Breast epithelium (tissue), 3 donors: ENCODE data around the gene NRG3.
"Not testable (repeated sequence)": the region's sequence is repeated elsewhere in the genome, so short reads cannot be mapped to it uniquely, and the experiment has no call there.

ENCODE experiments used
- CTCF ChIP-seq, 3 donors: fragments of 450-650 bp; IDR thresholded peaks; one replicate each; pipeline ENCODE4 v1.5.1; 2016 to 2017; ENCODE audit warnings: antibody characterized with exemption in 3 of 3, mild to moderate bottlenecking in 3 of 3, moderate library complexity in 3 of 3
- POLR2A ChIP-seq: fragments of 450-650 bp; IDR thresholded peaks from one replicate; pipeline ENCODE4 v1.6.1; 2016; ENCODE audit warnings: antibody characterized with exemption, mild to moderate bottlenecking, moderate library complexity
- POLR2AphosphoS5 ChIP-seq, 3 donors: sonication (generic); formaldehyde crosslinking; IDR thresholded peaks; one replicate each; pipeline ENCODE4 v1.6.1; 2017; ENCODE audit warnings: antibody characterized with exemption in 3 of 3

DNA sequence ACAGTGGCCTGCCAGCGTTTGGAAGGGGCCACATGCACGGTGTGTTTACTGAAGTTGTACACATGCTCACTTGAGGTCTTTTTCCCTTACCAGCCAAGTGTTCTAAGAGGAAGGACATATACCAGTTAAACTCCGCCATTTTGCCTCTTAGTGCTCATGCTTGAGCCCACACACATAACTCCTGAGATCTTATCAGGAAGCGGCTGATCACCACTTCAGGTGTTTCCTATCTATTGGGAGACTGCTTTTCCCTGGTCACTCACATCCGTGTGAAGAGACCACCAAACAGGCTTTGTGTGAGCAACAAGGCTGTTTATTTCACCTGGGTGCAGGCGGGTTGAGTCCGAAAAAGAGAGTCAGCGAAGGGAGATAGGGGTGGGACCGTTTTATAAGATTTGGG, 802.9 kb downstream of the NRG3 start:
- TF ChIP-seq CTCF (IDR thresholded peaks at IDR 0.05); POLR2AphosphoS5 (IDR thresholded peaks at IDR 0.05); POLR2A: not testable (repeated sequence)
